ENCODE data around the gene SF3B3. TPM values are rescaled to one million over a fixed set of nuclear protein-coding genes. Genes with fewer than 3 reads are reported as not detected.
A peak's percentile ranks its signal among the peaks of the same experiment; 100 is the strongest.

Gene SF3B3
- total and polyA plus RNA-seq, 4 donors, result 73.7 to 242 (median 101) TPM

GRCh38 chr16:70569752-70570151 lies 46.1 kb downstream of the SF3B3 start:
- no peak for ATAC-seq (ENCODE audit: insufficient read depth, low FRiP score)
- TF ChIP-seq CTCF (IDR thresholded peaks at IDR 0.05; ENCODE audit: control extremely low read depth, extremely low read depth), result no peak
- Histone ChIP-seq H3K27me3 (ENCODE audit: control insufficient read depth in 3 of 3, insufficient read depth in 3 of 3, low read length in 2 of 3) (no peaks in the 10 kb centered on the region), H3K4me1 (ENCODE audit: control insufficient read depth in 5 of 5, insufficient read depth in 5 of 5, low read length in 5 of 5) (peaks cover 0 to 21% (median 8%) of the 10 kb centered on the region in 5 donors), H3K36me3 (ENCODE audit: control insufficient read depth in 4 of 4, insufficient read depth in 4 of 4, low read length in 4 of 4) (peaks cover 47 to 67% (median 61%) of the 10 kb centered on the region in 4 donors), H3K9me3 (ENCODE audit: control insufficient read depth in 4 of 4, insufficient read depth in 3 of 4, low read length in 3 of 4) (no peaks in the 10 kb centered on the region), H3K27ac (ENCODE audit: low read depth in 1 of 2, low read length in 1 of 2) (no peak overlapping the region), H3K9ac (ENCODE audit: insufficient read depth in 1 of 2, low read length in 2 of 2) (no peak overlapping the region), H3K4me3 (no peak overlapping the region)
- no peak for DNase-seq
- WGBS, 2 donors, result 93% methylated on average over 6 of the region's 6 CpGs

- no peaks in the 10 kb centered on the region for H3K27me3 ChIP-seq (ENCODE audit: control insufficient read depth in 3 of 3, insufficient read depth in 3 of 3, low read length in 2 of 3)
- peak overlapping the region in 1 of 2 donors; percentile 26 for H3K27ac ChIP-seq (ENCODE audit: low read depth in 1 of 2, low read length in 1 of 2)
- no peak for TF ChIP-seq CTCF (IDR thresholded peaks at IDR 0.05; ENCODE audit: control extremely low read depth, extremely low read depth)
- no peaks in the 10 kb centered on the region for H3K9me3 ChIP-seq (ENCODE audit: control insufficient read depth in 4 of 4, insufficient read depth in 3 of 4, low read length in 3 of 4)
- ATAC-seq (ENCODE audit: insufficient read depth, low FRiP score) (peak; percentile 40), DNase-seq (no peak)
- WGBS, 2 donors, result 75 to 91% methylated on average over 10 of the region's 10 CpGs
- H3K4me1 ChIP-seq (ENCODE audit: control insufficient read depth in 5 of 5, insufficient read depth in 5 of 5, low read length in 5 of 5), result peaks cover 0 to 21% (median 8%) of the 10 kb centered on the region in 5 donors
- no peak overlapping the region for H3K4me3 ChIP-seq
- H3K36me3 ChIP-seq (ENCODE audit: control insufficient read depth in 4 of 4, insufficient read depth in 4 of 4, low read length in 4 of 4), result peaks cover 38 to 62% (median 54%) of the 10 kb centered on the region in 4 donors
- no peak overlapping the region for H3K9ac ChIP-seq (ENCODE audit: insufficient read depth in 1 of 2, low read length in 2 of 2)
Observed at GRCh38 chr16:70570967-70571570, 47.5 kb downstream of the SF3B3 start.

GRCh38 chr16:70571623-70572022 lies 48.0 kb downstream of the SF3B3 start:
- ATAC-seq (ENCODE audit: insufficient read depth, low FRiP score), result no peak
- Histone ChIP-seq H3K9me3 (ENCODE audit: control insufficient read depth in 4 of 4, insufficient read depth in 3 of 4, low read length in 3 of 4) (no peaks in the 10 kb centered on the region), H3K9ac (ENCODE audit: insufficient read depth in 1 of 2, low read length in 2 of 2) (no peak overlapping the region), H3K27ac (ENCODE audit: low read depth in 1 of 2, low read length in 1 of 2) (peak overlapping the region in 1 of 2 donors; percentile 20), H3K4me3 (no peak overlapping the region), H3K4me1 (ENCODE audit: control insufficient read depth in 5 of 5, insufficient read depth in 5 of 5, low read length in 5 of 5) (peaks cover 0 to 25% (median 13%) of the 10 kb centered on the region in 5 donors), H3K27me3 (ENCODE audit: control insufficient read depth in 3 of 3, insufficient read depth in 3 of 3, low read length in 2 of 3) (no peaks in the 10 kb centered on the region), H3K36me3 (ENCODE audit: control insufficient read depth in 4 of 4, insufficient read depth in 4 of 4, low read length in 4 of 4) (peaks cover 38 to 60% (median 54%) of the 10 kb centered on the region in 4 donors)
- 74 to 93% methylated on average over 8 of the region's 8 CpGs for whole genome bisulfite sequencing, 2 donors
- no peak for DNase-seq
- TF ChIP-seq CTCF (IDR thresholded peaks at IDR 0.05; ENCODE audit: control extremely low read depth, extremely low read depth), result no peak
